Brain microvascular endothelial cell (primary cell): ENCODE data around the gene MACROD2.

Experiments used
- DNase-seq: peaks from one replicate; pipeline ENCODE4 v3.0.0-alpha.2; 2020
- H3K27ac ChIP-seq: fragments of 250-450 bp; sonication (Bioruptor Pico); 2 replicates; pipeline ENCODE4 v1.5.1; 2020; ENCODE audit warnings: mild to moderate bottlenecking, moderate library complexity
- H3K27me3 ChIP-seq: fragments of 250-450 bp; sonication (Bioruptor Pico); replicated peaks from 2 replicates; pipeline ENCODE4 v1.5.1; 2020; ENCODE audit warnings: mild to moderate bottlenecking
- H3K36me3 ChIP-seq: fragments of 250-450 bp; sonication (Bioruptor Pico); replicated peaks from 2 replicates; pipeline ENCODE4 v1.5.1; 2020; ENCODE audit warnings: mild to moderate bottlenecking
- H3K4me3 ChIP-seq: 2 replicates; pipeline ENCODE4 v1.5.1; 2011; ENCODE audit warnings: low read depth, mild to moderate bottlenecking, control low read depth, low read length, moderate library complexity
- in situ Hi-C: cut with HindIII; loops from 2 replicates; pipeline ENCODE4 v1.10.0; 2017; ENCODE audit warnings: low sequenced_read_pairs, low pct_ligation_motif_present
- TF ChIP-seq, protein P1 (sequence below): IDR thresholded peaks from 2 replicates; pipeline ENCODE4 v1.5.1; 2011; ENCODE audit warnings: low read depth, mild to moderate bottlenecking, moderate library complexity, low read length, control low read depth, inconsistent platforms; ENCODE audit errors: missing control alignments

Gene MACROD2

DNA sequence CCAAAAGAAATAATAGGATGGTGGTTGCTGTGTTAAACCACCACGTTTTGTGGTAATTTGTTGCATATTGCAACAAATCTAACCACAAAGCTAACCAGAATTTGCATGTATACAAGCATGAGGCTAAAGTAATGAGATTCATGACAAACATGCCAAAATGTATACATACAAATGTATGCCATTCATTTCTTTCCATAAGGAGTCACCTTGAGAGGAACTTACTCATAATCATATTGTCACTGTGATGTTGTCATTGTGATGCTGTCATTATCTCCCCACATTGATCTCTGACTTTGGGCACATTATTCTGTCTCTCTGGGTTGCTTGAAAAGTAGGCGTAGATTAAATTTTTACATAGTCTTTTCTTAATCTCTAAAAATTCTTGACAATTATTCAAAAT lies 1228.9 kb downstream of the MACROD2 start:
- Histone ChIP-seq H3K27ac (no peak overlapping the region), H3K36me3 (no peaks in the 10 kb centered on the region), H3K27me3 (no peaks in the 10 kb centered on the region), H3K4me3 (no peak overlapping the region)
- in situ Hi-C loops, result no loop called here
- TF ChIP-seq, protein P1, sequence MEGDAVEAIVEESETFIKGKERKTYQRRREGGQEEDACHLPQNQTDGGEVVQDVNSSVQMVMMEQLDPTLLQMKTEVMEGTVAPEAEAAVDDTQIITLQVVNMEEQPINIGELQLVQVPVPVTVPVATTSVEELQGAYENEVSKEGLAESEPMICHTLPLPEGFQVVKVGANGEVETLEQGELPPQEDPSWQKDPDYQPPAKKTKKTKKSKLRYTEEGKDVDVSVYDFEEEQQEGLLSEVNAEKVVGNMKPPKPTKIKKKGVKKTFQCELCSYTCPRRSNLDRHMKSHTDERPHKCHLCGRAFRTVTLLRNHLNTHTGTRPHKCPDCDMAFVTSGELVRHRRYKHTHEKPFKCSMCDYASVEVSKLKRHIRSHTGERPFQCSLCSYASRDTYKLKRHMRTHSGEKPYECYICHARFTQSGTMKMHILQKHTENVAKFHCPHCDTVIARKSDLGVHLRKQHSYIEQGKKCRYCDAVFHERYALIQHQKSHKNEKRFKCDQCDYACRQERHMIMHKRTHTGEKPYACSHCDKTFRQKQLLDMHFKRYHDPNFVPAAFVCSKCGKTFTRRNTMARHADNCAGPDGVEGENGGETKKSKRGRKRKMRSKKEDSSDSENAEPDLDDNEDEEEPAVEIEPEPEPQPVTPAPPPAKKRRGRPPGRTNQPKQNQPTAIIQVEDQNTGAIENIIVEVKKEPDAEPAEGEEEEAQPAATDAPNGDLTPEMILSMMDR, result no peak
- no peak for DNase-seq

DNA sequence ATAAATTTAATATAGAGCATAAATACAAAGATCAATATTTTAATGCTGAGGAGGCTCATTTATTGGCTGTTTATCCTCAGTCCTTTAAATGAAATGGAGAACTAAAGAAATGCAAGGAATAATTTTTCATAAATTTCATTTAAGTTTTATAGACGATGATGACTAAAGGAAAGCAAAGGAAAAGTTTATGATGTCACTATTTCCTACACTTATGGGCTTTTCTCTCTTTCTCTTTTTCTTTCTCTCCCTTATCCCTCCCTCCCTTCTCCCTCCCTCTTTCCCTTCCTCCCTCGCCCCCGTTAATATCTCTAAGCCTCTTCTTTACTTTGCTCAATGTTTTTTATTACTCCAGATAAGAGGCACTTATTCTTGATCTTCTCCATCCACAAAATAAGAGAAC lies 1231.8 kb downstream of the MACROD2 start:
- Histone ChIP-seq H3K36me3 (no peaks in the 10 kb centered on the region), H3K27ac (no peak overlapping the region), H3K27me3 (no peaks in the 10 kb centered on the region), H3K4me3 (no peak overlapping the region)
- TF ChIP-seq, protein P1, result no peak
- no peak for DNase-seq
- in situ Hi-C loops, result no loop called here

DNA sequence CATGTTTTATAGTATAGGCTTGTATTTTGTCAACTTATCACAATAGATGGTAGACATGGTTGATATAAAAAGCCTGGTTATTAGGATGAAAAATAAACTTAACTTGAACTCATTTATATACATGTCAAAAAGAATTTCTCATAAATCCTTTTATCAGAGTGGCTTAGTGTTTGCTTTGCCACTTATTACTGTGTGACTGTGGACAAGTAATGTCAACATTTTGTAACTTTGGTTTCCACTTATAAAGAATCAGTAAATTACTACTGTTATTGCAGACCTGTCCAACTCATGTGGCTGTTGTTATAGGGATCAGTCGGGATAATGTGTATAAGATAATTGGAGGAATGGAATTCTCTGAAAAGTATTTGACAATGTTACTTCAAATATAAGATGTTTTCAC lies 1236.9 kb downstream of the MACROD2 start:
- H3K36me3 ChIP-seq, result no peaks in the 10 kb centered on the region
- no peaks in the 10 kb centered on the region for H3K27me3 ChIP-seq
- no peak overlapping the region for H3K4me3 ChIP-seq
- TF ChIP-seq, protein P1, result no peak
- in situ Hi-C loops, result no loop called here
- no peak overlapping the region for H3K27ac ChIP-seq
- no peak for DNase-seq

DNA sequence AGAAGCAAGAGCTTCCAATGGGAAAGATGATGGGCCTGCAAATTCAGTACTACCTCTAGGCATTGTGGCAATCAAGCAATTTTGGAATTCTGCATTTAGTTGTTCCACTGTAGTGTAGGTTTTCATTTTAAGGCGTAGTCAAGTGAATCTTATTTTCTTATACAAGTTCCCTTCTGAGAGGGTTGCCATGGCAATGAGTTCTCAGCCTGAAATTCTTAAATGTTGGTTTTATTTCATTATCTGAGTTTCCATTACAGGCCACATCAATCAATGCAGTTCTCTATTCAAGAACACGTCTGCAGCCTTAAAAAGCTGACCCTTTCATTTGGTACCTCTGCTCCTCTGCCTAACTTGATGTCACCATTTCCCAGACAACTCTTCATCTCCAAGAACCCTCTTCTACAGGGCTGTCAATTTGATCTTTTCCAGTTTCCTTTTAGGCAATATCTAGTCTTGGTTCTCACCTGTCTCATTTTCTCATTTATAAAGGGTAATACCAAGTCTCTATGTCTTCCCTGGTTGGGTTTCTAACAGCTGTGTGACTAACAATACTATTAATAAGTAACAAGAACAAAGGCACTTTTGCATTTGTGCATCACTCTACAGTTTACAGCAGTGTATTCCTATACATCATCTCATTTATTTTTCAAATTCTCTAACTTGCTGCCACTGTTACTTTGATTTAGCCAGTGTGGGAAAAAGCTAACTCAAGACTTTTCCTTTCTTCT lies 1240.3 kb downstream of the MACROD2 start:
- in situ Hi-C loops, result no loop called here
- H3K4me3 ChIP-seq, result no peak overlapping the region
- DNase-seq, result no peak
- no peak overlapping the region for H3K27ac ChIP-seq
- no peaks in the 10 kb centered on the region for H3K27me3 ChIP-seq
- TF ChIP-seq, protein P1, result no peak
- H3K36me3 ChIP-seq, result no peaks in the 10 kb centered on the region

DNA sequence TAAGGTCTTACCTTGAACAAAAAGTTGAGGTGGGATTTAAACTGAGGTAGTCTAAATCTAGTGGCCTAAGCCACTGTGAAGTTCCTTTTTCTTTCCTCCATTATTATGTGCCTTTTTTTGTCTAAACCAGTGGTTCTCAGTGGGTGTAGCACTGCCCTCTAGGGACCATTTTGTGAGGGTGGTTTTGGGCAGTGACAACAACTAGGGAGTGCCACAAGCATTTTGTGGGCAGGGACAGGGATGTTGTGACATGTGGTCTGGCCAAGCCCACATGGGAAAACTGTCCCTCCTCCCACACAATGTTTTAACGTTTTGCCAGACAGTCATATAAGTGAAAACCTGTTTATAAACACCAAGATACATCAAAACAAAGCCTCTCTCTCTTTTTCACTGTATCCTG lies 1241.5 kb downstream of the MACROD2 start:
- in situ Hi-C loops, result no loop called here
- no peaks in the 10 kb centered on the region for H3K27me3 ChIP-seq
- H3K36me3 ChIP-seq, result no peaks in the 10 kb centered on the region
- TF ChIP-seq, protein P1, result peak; percentile 81
- H3K27ac ChIP-seq, result no peak overlapping the region
- peak; percentile 67 for DNase-seq
- H3K4me3 ChIP-seq, result no peak overlapping the region

DNA sequence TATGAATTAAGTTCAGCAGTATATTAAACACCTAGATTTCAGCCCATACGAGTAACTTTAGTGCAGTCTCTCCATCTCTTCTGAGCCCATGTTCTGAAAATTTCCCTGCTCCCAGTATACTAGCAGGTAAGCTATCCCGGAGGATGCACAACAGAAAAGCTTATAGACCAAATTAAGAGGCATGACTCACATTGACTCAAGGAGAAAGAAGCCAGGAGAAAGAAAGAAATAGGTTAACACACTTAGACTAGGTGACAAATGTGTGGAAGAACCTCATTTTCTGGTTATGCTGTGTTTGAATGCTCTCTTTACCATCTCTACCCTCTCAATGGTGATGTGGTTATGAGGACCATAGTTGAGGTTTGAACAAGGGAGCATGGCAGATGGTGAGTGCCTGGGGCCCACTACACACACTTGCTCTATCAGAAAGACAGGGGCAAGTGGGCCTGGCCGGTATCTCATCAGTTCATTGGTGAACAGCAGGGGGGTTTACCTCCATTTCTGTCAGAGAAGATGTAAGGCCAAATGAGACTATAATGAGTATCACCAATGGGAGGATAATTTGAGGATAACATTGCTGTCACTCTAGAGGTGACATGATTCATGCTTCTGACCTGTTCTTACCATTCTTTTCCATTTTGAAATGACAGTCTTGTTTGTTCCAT lies 1244.4 kb downstream of the MACROD2 start:
- TF ChIP-seq, protein P1, result no peak
- no peak for DNase-seq
- in situ Hi-C loops, result no loop called here

More for the DNA sequence above, 1244.4 kb downstream of the MACROD2 start:
- Histone ChIP-seq H3K27ac (no peak overlapping the region), H3K4me3 (no peak overlapping the region), H3K27me3 (no peaks in the 10 kb centered on the region), H3K36me3 (no peaks in the 10 kb centered on the region)
